Adipose tissue (tissue), 3 donors: ENCODE measurements around the gene IL1R2. TPM values are rescaled to one million over a fixed set of nuclear protein-coding genes. Genes with fewer than 3 reads are reported as not detected.

Source experiments
- H3K27ac ChIP-seq: one replicate; pipeline ENCODE4 v1.5.1; 2013; ENCODE audit warnings: low read depth, low read length
- WGBS, 3 donors: extraction: QIAGEN DNeasy Blood & Tissue Kit; methylation state at CpG; one replicate each; pipeline ENCODE4 v1.1.7; 2013; 5-methylcytosine and 5-hydroxymethylcytosine counted together
- polyA plus RNA-seq, 3 donors: library from polyadenylated mRNA; stranded (reverse); fragments of 200-250 nt; gene quantifications; one replicate each; pipeline ENCODE4 v1.2.3, GENCODE V29; 2013
- donor health status: healthy with polysubstance abuse.
- donor health status: Bipolar disorder and iron deficiency.
- donor health status: healthy.

Gene IL1R2
- polyA plus RNA-seq, 3 donors = 6.9 to 42.7 (median 31.5) TPM

DNA sequence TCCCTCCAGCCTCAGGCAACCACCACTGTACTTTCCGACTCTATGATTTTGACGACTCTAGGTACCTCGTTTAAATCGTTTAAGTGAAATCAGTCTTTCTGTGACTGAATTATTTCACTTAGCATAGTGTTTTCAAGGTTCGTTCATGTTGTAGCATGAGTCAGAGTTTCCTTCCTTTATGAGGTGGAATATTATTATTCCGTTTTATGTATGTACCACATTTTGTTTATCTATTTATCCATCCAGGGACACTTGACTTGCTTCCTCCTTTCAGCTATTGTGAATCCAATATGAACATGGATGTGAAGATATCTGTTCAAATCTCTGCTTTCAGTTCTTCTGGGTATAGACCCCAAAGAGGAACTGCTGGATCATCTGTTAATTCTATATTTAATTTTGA is 19.1 kb downstream of the IL1R2 start:
- no peak overlapping the region for H3K27ac ChIP-seq
- WGBS, 3 donors = 45 to 83% (median 49%) methylated on average over 6 of the region's 6 CpGs

DNA sequence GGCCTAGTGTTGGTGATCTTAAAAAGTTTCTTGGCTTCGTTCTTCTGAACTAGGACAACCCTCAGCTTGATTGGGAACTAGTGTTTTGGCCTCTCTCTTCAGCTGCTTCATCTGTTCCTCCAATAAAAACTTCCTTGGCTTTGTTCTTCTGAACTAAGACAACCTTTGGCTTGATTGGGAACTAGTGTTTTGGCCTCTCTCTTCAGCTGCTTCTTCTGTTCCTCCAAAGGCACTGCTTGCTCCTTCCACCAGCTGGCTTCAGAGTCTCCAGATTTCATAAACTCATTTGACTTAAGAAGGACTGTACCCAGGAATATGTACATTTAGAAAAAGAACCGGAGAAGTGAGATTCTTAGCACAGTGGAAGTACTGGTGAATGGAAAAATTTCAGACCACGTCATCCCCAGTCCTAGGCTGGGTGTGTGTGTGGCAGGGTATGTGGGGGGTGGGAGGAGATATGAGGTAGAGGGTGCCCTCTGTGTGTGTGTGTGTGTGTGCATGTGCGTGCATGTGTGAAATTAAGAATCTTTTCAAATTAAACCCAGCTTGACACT is 20.4 kb downstream of the IL1R2 start:
- no peak overlapping the region for H3K27ac ChIP-seq
- 72 to 86% (median 75%) methylated on average over 4 of the region's 4 CpGs for WGBS, 3 donors

DNA sequence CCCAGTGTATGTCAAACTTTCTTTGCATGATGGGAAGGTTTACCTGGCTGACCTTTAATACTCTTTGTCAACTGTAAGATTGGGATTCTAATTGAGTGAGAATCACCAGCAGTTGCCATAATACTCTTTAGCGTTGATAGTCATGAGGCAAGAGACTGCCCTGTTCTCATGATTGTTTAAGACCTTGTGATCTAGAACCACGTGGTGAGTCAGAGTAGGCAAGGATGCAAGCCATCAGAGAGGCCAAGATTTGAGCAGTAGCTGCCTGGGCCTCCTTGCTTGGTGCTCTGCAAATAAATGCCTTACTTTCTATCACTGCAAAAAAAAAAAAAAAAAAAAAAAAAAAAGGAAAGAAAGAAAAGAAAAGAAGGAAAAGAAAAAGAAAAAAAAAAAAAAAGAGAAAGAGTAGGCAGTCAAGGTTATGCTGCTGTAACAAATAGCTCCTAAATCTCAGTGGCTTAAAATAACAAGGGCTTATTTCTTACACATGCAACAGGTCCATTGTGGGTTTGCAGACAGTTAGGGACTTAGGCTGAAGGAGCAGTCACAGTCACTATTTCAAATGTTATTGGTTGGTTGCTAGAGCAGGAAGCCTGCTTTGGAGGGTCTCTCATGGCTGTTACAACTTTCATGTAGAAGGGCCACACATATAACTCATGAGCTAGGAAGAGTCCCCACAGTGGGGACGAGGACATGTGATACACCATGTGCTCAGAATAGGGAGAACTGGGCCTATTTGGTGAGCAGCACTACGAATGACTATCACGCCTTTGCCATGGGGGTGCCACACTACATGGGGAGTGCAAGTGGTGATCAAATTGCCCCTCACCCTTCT is 21.7 kb downstream of the IL1R2 start:
- no peak overlapping the region for H3K27ac ChIP-seq
- 92 to 93% (median 92%) methylated on average over 5 of the region's 5 CpGs for WGBS, 3 donors

DNA sequence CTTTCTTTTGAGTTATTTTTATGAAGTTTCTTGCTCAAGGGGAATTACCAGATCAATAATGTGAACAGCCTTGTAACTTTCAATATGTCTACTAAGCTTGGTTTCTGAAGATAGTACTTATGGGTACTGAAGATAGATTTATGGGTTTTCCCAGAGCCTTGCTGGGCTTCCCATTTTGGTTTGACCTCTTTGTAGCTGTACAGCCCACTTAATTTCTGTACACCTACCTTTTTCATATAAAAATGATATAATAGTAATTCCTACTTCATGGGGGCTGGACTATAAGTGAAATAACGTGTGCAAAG is 22.2 kb downstream of the IL1R2 start:
- H3K27ac ChIP-seq = no peak overlapping the region
- WGBS, 3 donors = 85 to 94% (median 88%) methylated on average over 1 of the region's 1 CpG

DNA sequence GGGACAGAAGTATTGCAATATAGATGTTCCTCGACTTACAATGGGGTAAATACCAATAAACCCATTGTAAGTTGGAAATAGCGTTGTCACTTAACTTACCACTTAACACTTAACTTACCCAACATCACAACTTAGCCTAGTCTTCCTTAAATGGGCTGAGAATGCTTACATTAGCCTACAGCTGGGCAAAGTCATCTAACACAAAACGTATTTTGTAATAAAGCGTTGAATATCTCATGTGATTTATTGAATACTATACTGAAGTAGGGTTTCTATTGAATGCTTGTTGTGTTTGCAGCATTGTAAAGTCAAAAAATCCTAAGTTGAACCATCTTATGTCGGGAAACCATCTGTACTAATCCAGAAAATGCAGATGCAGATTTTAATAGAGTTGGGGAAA is 23.6 kb downstream of the IL1R2 start:
- no peak overlapping the region for H3K27ac ChIP-seq
- 86 to 95% (median 89%) methylated on average over 5 of the region's 5 CpGs for WGBS, 3 donors

DNA sequence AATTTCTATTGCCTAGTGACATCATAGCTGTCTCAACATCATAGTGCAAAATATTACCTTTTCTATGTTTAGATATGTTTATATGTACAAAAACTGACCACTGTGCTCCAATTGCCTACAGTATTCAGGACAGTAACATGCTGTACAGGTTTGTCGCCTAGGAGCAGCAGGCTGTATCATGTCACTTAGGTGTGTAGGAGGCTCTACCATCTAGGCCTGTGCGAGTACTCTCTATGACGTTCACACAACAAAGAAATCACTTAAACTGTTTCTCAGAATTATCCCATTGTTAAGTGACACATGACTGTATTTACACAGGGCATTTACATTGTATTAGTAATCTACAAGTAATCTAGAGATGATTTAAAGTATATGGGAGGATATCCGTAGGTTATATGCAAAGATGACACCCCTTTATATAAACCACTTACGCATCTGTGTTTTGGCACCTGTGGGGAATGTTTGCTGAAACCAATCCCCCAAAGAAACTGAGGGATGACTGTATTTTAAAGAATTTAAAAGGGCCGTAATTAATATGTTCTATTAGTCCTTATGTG is 24.7 kb downstream of the IL1R2 start:
- no peak overlapping the region for H3K27ac ChIP-seq
- 81 to 94% (median 83%) methylated on average over 6 of the region's 6 CpGs for WGBS, 3 donors

DNA sequence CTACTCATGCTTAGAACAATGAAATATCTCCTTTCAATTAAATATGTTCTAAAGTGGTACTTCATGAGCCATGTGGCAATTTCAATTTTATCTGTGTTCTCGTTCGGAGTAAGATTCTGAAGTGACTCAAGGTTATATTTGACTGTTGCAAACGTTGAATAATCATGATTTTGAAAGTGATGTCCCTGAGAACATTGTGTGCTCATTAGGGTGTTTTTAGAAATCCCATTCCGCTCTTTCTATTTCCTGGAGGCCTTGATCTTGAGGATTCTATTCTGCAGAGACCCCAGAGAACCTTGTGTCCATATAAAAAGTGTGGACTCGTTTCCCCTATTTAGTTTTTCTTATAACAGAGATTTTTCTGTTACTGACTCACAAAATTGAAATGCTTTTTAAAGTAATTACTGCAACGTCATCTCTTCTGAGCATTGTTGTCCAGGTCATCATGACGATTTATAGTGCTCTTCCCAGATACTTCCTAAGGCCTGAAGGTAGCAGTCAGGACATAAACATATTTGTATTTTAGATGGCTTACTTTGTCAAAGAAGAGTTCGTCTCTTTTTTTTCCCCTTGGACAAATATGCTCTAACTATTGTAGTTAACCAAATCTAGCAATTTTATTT is 27.2 kb downstream of the IL1R2 start:
- H3K27ac ChIP-seq = no peak overlapping the region
- 74 to 82% (median 81%) methylated on average over 8 of the region's 8 CpGs for WGBS, 3 donors

DNA sequence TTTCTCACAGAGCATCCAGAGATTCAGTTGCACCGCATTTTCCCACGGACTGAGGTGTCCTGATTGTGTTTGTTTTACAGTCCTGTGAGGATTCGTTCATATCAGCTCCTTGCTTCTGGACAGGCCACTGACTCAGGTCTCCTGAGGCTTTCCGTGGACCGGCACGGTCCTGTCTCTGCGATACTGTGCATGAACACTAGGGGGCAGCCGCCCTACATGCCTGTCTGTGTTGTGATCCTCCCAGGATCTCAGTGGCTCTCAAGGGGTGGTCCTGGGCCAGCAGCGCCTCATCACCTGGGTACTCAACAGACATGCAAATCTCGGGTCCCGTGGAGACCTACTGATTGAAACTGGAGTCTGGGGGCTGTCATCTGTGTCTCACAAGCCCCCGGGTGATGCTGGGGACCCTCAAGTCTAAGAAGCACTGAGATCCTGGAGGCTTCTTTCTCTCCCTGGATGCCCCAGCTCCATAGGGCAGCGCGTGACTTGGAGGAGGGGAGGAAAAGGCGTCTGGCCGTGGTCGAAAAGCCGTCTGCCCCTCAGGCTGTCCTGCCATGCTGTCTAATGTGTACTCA is 28.9 kb downstream of the IL1R2 start:
- H3K27ac ChIP-seq = no peak overlapping the region
- 6 to 14% (median 9%) methylated on average over 16 to 18 of the region's 18 CpGs for WGBS, 3 donors

DNA sequence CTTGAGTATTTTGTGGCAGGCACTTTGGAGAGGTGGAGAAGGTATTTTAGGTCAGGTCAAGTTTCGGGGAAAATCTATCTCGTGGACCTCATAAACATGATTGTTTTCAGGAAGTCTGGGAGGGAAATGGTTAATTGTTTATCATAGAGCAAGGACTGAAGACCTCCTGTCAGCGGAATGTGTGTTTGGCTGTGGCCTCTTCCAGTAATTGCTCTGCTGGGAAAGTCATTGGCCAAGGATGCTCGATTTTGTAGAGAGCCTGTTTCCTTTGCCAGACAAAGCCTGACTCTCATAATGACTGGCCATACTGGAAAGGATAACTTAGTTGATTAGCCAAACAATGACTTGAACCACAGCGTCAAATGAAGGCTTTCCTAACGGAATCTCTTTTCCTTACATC is 30.0 kb downstream of the IL1R2 start:
- H3K27ac ChIP-seq = no peak overlapping the region

DNA sequence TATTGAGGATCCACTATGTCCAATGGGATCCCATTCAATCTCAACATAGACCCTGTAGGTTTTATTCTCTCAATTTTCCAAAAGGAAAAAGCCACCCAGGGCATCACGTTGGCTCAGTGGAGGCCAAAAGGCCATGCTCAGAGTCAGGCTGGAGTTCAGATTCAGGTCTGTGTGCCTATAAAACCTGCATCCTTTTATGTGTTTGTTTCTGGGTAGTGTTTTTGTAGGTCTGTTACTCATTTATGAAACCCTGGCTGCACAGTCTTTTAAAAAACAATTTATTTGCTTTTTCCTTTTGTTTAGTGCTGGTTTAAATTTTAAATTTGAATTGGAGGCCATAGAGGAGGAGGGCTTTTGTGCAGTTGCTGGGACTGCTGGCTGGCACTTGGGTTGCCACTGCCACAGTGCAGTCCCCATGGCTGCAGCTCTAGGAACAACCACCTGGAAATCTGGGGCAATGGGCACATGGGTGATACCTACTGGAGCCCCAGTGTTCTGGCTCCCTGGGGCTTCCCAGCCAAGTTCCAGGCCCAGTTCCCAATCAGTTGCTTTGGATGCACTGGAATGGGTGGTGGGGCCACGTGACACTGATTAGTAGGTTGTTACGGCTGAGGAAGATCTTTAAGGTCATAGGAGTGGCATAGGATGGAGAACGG is 31.3 kb downstream of the IL1R2 start:
- no peak overlapping the region for H3K27ac ChIP-seq
- WGBS, 3 donors = 75 to 94% (median 92%) methylated on average over 4 of the region's 4 CpGs

More for the DNA sequence above, 30.0 kb downstream of the IL1R2 start:
- 45 to 61% (median 47%) methylated on average over 6 of the region's 6 CpGs for WGBS, 3 donors

DNA sequence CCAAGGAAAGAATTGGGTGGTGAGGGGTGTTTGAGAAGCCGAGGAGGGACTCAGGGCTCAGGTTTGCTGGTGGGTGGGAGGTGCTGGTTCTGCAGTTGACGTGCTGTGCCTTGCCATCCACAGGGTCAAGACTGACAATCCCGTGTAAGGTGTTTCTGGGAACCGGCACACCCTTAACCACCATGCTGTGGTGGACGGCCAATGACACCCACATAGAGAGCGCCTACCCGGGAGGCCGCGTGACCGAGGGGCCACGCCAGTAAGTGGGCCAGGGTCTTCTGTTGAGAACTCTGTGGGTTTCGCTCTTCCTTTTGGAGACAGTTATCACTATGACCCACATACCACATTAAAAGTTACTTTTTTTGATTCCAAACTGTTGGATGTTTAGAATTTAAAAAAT is 32.6 kb downstream of the IL1R2 start:
- WGBS, 3 donors = 92 to 98% (median 93%) methylated on average over 12 of the region's 12 CpGs

DNA sequence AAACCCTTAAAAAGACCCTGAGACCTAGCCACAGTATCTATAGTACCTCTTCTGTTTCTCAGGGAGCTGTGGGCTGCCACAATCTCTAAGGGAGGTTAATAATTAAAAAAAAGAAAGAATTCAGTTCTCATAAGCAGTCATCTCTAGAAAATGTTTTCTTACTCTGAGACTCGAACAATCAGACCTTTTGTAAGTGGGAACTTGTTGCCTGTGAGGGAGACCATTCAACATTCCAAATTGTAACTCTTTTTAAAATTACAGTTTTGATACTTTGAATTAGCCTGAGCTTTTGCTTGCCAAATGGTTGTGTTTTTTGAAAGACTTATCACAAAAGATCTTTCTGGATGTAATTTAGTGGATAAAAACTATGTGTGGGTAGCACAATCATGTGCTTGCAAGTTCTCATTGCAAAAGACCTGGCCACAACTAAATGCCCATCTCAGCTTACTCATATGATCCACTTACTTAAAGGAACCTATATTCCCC is 33.3 kb downstream of the IL1R2 start:
- 29 to 66% (median 63%) methylated on average over 1 of the region's 1 CpG for whole genome bisulfite sequencing, 3 donors
- H3K27ac ChIP-seq = no peak overlapping the region

More for the DNA sequence above, 32.6 kb downstream of the IL1R2 start:
- H3K27ac ChIP-seq = no peak overlapping the region

DNA sequence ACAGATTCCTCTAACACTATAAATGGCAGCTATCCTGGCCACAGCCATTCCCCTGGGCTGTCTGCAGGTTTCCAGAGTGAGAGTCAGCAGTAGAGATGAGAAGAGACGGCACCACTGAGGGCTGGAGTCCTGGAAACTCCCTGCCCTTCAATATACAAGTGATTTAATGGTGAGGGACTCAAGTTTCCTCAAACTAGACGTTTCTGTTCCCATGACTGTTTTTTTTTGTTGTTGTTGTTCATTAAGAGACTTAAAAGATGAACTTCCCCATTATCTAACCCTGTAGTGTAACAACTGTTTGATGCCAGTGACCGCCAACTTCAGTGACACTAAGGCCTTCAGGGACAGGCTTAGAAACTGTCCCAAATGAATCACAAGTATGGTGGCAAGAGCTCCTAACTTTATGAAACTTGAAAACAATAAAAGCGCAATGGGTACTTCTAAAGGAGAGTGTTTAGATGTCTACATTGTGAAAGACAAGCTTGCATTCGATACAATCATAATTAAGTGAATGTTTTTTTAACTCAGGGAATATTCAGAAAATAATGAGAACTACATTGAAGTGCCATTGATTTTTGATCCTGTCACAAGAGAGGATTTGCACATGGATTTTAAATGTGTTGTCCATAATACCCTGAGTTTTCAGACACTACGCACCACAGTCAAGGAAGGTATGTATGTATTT is 34.0 kb downstream of the IL1R2 start:
- no peak overlapping the region for H3K27ac ChIP-seq
- 76 to 84% (median 77%) methylated on average over 6 of the region's 6 CpGs for WGBS, 3 donors

DNA sequence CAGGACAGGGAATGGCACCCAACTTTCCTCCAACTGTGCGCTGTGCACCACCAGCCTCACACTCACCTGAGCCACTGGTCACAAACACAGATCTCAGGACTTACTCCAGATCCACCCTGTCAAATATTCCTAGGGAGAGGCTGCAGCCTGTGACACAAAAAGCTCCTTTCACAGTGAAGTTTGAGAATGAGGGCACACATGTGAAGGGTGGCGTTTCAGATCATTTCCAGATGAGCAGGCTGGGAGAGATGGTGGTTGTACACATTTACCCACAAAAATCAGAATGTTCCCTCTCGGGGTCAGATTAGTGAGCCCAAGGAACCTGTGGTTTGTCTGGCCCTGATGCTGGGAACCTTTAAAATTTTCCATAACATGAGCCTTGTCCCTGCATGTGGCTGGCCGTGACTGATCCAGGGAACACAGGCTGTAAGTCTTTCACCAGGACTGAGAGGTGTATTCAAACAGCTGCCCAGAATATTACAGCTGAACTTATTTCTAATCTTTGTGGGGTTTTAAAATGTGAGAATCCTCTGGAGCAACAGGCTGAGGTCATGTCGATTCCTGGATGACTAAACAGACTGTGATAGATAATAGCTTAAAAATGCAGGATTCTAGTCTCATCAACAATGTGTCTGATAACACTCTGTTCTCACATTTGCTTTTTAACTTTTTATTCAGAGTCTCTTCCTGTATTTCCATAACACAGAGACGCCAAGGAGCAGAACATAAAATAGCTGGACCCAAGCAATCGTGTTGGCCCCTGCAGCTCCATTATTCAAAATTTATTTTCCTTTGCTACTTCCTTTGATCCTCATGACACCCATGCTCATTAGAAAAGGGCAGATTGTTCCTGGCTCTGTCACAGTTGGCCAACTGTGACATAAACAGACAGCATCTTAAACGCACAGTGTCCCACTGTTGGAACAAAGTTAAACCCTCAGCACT is 35.5 kb downstream of the IL1R2 start:
- H3K27ac ChIP-seq = no peak overlapping the region
- WGBS, 3 donors = 45 to 65% (median 53%) methylated on average over 8 of the region's 8 CpGs

DNA sequence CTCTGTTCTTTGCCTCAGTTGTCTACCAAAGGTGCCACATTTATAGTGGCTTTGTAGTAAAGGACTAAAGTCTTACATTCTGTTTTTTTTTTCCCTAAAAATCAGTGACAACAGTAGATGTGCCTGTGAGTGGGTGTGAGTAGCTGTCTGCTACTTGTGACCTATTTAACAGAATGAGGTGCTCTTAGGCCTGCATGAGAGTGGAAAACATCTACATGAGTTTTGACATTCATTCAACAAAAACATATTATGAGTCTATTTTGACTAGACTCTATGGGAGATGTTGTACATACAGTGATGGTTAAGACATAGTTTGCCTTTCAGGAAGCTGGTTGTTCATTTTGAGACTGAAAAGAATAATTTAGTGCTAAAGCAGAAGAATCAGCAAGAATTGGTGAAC is 36.7 kb downstream of the IL1R2 start:
- H3K27ac ChIP-seq = no peak overlapping the region

DNA sequence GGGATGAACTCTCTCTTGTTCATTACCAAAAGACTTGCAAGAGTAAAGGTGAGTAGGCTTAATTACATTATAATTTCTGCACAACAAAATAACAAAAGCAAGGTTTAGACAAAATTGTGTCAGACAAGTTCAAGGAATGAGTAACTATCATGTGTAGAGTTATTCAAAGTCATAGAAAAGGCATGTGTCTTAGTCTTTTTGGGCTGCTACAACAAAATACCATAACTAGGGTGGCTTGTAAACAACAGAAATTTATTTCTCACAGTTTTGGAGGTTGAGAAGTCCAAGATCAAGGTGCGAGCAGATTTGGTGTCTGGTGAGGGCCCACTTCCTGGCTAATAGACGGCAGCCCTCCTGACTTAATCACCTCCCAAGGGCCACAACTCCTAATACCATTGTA is 37.6 kb downstream of the IL1R2 start:
- H3K27ac ChIP-seq = no peak overlapping the region
- 69 to 98% (median 96%) methylated on average over 2 of the region's 2 CpGs for WGBS, 3 donors

DNA sequence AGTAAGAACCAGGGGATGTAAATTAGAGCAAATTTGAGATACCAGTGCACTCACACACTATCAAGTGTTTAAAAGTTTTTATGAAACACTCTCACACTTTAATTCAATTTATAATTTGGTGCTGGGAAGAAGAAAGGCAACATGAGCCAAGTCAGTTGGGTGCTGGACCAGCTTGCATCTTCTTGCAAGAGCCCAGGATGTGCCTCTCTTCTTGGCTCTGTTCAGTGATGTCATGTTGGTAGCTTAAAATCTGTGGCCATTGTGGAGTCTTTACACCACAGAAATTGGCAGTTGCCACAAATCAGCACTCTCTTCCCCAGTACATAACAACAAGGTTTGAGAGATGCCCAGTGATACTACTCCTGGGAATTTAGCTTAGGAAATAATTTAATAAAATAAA is 38.2 kb downstream of the IL1R2 start:
- no peak overlapping the region for H3K27ac ChIP-seq
